Transverse colon (tissue), 3 donors: Measurements from ENCODE around the gene VSX2.

ENCODE experiments used
- CTCF ChIP-seq, 5 experiments: fragments of 200-600 bp in 3 of 5; fragments of 450-650 bp in 2 of 5; sonication (generic) in 3 of 5; IDR thresholded peaks; 1 replicate in 2 of 5; 2 replicates in 3 of 5; pipeline ENCODE4 v1.5.1; 2016 to 2017; ENCODE audit warnings: antibody characterized with exemption in 5 of 5, inconsistent platforms in 3 of 5, mild to moderate bottlenecking in 2 of 5, moderate library complexity in 1 of 5
- POLR2A ChIP-seq: fragments of 450-650 bp; IDR thresholded peaks from one replicate; pipeline ENCODE4 v1.6.1; 2016; ENCODE audit warnings: antibody characterized with exemption, mild to moderate bottlenecking, moderate library complexity

- no peak for TF ChIP-seq POLR2A
- no peak for TF ChIP-seq CTCF (IDR thresholded peaks at IDR 0.05)
These were observed 16.0 kb downstream of the VSX2 start for GRCh38 chr14:74255281-74255680.
